HepG2 (cell line): ENCODE results near the gene KDM4D. TPM values are rescaled to one million over a fixed set of nuclear protein-coding genes. Genes with fewer than 3 reads are reported as not detected.

Experiments used
- FOXC1 ChIP-seq: sonication (generic); formaldehyde crosslinking; IDR thresholded peaks from 2 replicates; pipeline ENCODE4 v1.8.0; 2022; ENCODE audit warnings: mild to moderate bottlenecking, missing genetic modification reagents, borderline replicate concordance
- HCFC1 ChIP-seq: fragments of 150-350 bp; IDR thresholded peaks from 2 replicates; pipeline ENCODE4 v1.6.1; 2014; ENCODE audit warnings: low read depth, low read length
- KAT2B ChIP-seq: fragments of 150-350 bp; IDR thresholded peaks from 2 replicates; pipeline ENCODE4 v1.6.1; 2014; ENCODE audit warnings: low read depth, low read length, borderline replicate concordance
- KDM2A ChIP-seq: sonication (generic); formaldehyde crosslinking; IDR thresholded peaks from 2 replicates; pipeline ENCODE4 v1.4.0; 2020; ENCODE audit warnings: low read depth, missing genetic modification reagents, borderline replicate concordance
- LBX2 ChIP-seq: sonication (generic); formaldehyde crosslinking; IDR thresholded peaks from 2 replicates; pipeline ENCODE4 v1.5.0; 2020; ENCODE audit warnings: missing genetic modification reagents, mild to moderate bottlenecking, borderline replicate concordance
- MXD3 ChIP-seq: IDR thresholded peaks from 2 replicates; pipeline ENCODE4 v1.6.1; 2016; ENCODE audit warnings: mild to moderate bottlenecking, missing biosample characterization, missing genetic modification reagents
- POLR2G ChIP-seq: fragments of 200-400 bp; formaldehyde crosslinking; IDR thresholded peaks from 2 replicates; pipeline ENCODE4 v1.6.1; 2018; ENCODE audit warnings: mild to moderate bottlenecking, low read depth, low read length, moderate library complexity
- RAD21 ChIP-seq: fragments of 450-650 bp; formaldehyde crosslinking; IDR thresholded peaks from 2 replicates; pipeline ENCODE4 v1.5.0; 2020; ENCODE audit warnings: mild to moderate bottlenecking
- RBM39 ChIP-seq: fragments of 200-400 bp; formaldehyde crosslinking; IDR thresholded peaks from one replicate; pipeline ENCODE4 v1.6.1; 2018; ENCODE audit warnings: antibody characterized with exemption, mild to moderate bottlenecking, low read depth, low read length; ENCODE audit not compliant: poor library complexity, severe bottlenecking
- REST ChIP-seq, 2 experiments: IDR thresholded peaks; 2 replicates each; pipeline ENCODE4 v1.6.1; 2011 to 2012; ENCODE audit warnings: low read length in 2 of 2, borderline replicate concordance in 1 of 2, low read depth in 1 of 2, mild to moderate bottlenecking in 1 of 2, moderate library complexity in 1 of 2
- SP4 ChIP-seq: sonication (generic); formaldehyde crosslinking; IDR thresholded peaks from 2 replicates; pipeline ENCODE4 v1.8.1; 2023; ENCODE audit warnings: mild to moderate bottlenecking, missing genetic modification reagents
- TEAD3 ChIP-seq: optimal IDR thresholded peaks from 2 replicates; pipeline ENCODE3; 2016; ENCODE audit warnings: borderline replicate concordance
- ZNF205 ChIP-seq: IDR thresholded peaks from 2 replicates; pipeline ENCODE4 v1.6.1; 2018; ENCODE audit warnings: missing biosample characterization, missing genetic modification reagents
- ZNF230 ChIP-seq: sonication (generic); formaldehyde crosslinking; IDR thresholded peaks from 2 replicates; pipeline ENCODE4 v1.4.0; 2020; ENCODE audit warnings: mild to moderate bottlenecking, missing genetic modification reagents
- ZNF441 ChIP-seq: sonication (generic); formaldehyde crosslinking; IDR thresholded peaks from 2 replicates; pipeline ENCODE4 v1.7.0; 2021; ENCODE audit warnings: missing genetic modification reagents, borderline replicate concordance
- ZNF788 ChIP-seq: sonication (generic); formaldehyde crosslinking; IDR thresholded peaks from 2 replicates; pipeline ENCODE4 v1.5.0; 2020; ENCODE audit warnings: mild to moderate bottlenecking, missing genetic modification reagents, borderline replicate concordance
- polyA plus RNA-seq, 8 experiments: library from polyadenylated mRNA; depleted of rRNA in 3 of 8; stranded (reverse) in 7 of 8; unstranded in 1 of 8; fragments of >200 nt; fragmentation: Illumina TruSeq in 4 of 8; extraction: Trizol in 4 of 8; gene quantifications; 2 replicates each; pipeline versions ENCODE4 v1.2.1 to v1.2.3, GENCODE V29; 2011 to 2016; ENCODE audit warnings: low read depth in 4 of 8, missing spikeins in 1 of 8, mixed read lengths in 1 of 8; ENCODE audit not compliant: insufficient read depth in 1 of 8
- total RNA-seq, 5 experiments: library from RNA; depleted of rRNA; stranded (reverse); fragments of >200 nt; fragmentation: Illumina TruSeq; extraction: Trizol; gene quantifications; 2 replicates each; pipeline ENCODE4 v1.2.3, GENCODE V29; 2016; ENCODE audit warnings: low read depth in 1 of 5
- TF ChIP-seq, protein P1 (sequence below), 2 experiments: sonication (generic) in 1 of 2; formaldehyde crosslinking in 1 of 2; IDR thresholded peaks; 2 replicates each; pipeline versions ENCODE4 v1.6.1 to v1.9.0; 2014 to 2022; ENCODE audit warnings: antibody characterized with exemption in 1 of 2, borderline replicate concordance in 1 of 2, inconsistent platforms in 1 of 2, low read depth in 1 of 2, missing genetic modification reagents in 1 of 2

Gene KDM4D
- total and polyA plus RNA-seq, 2 of the 13 experiments (the other 11 are each of a cell fraction or from before 2014, with no cell fraction given): 0.96 to 1.3 TPM

- peak in 1 of 2 experiments; percentile 20; a peak in 1 of 4 replicates for TF ChIP-seq REST (IDR thresholded peaks at IDR 0.05; ENCODE audit: borderline replicate concordance in 1 of 2, low read depth in 1 of 2, low read length in 2 of 2)
- peak; percentile 89 for TF ChIP-seq KDM2A (CRISPR knock-in tag)
- TF ChIP-seq RAD21 (CRISPR knock-in tag): 0 out of 2 replicates have a peak, but pooled peaks have one; percentile 14
- peak; percentile 49 for TF ChIP-seq TEAD3
- TF ChIP-seq HCFC1: peak; percentile 65; the same call in 1 of the 2 replicates
- peak; percentile 49; the same call in 1 of the 2 replicates for TF ChIP-seq ZNF230
- TF ChIP-seq, protein P1, sequence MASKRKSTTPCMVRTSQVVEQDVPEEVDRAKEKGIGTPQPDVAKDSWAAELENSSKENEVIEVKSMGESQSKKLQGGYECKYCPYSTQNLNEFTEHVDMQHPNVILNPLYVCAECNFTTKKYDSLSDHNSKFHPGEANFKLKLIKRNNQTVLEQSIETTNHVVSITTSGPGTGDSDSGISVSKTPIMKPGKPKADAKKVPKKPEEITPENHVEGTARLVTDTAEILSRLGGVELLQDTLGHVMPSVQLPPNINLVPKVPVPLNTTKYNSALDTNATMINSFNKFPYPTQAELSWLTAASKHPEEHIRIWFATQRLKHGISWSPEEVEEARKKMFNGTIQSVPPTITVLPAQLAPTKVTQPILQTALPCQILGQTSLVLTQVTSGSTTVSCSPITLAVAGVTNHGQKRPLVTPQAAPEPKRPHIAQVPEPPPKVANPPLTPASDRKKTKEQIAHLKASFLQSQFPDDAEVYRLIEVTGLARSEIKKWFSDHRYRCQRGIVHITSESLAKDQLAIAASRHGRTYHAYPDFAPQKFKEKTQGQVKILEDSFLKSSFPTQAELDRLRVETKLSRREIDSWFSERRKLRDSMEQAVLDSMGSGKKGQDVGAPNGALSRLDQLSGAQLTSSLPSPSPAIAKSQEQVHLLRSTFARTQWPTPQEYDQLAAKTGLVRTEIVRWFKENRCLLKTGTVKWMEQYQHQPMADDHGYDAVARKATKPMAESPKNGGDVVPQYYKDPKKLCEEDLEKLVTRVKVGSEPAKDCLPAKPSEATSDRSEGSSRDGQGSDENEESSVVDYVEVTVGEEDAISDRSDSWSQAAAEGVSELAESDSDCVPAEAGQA (IDR thresholded peaks at IDR 0.05; ENCODE audit: low read depth): no peak
- TF ChIP-seq, protein P1 (CRISPR knock-in tag; IDR thresholded peaks at IDR 0.05; ENCODE audit: borderline replicate concordance): no peak
- TF ChIP-seq SP4 (CRISPR knock-in tag): peak; percentile 82
- TF ChIP-seq ZNF205 (CRISPR knock-in tag): 0 out of 2 replicates have a peak, but pooled peaks have one; percentile 38
- peak; percentile 68; the same call in 1 of the 2 replicates for TF ChIP-seq ZNF441 (CRISPR knock-in tag)
- TF ChIP-seq MXD3: 0 out of 2 replicates have a peak, but pooled peaks have one; percentile 40
- TF ChIP-seq POLR2G: peak; percentile 90
- TF ChIP-seq ZNF788: peak; percentile 90; the same call in 1 of the 2 replicates
- peak; percentile 54 for TF ChIP-seq RBM39
- peak; percentile 26; the same call in 1 of the 2 replicates for TF ChIP-seq FOXC1 (CRISPR knock-in tag)
- peak; percentile 69; the same call in 1 of the 2 replicates for TF ChIP-seq LBX2
- TF ChIP-seq KAT2B: no peak
These were observed at the start of gene KDM4D, which contains the start of gene CWC15 (continued) for GRCh38 chr11:94973099-94973968.
